HPDE6-E6E7 (cell line): ENCODE results near the gene MRPL18.

Source experiments
- DNase-seq: peaks from one replicate; pipeline ENCODE4 v3.0.0; 2011; ENCODE audit warnings: missing footprints; ENCODE audit errors: extremely low spot score

The MRPL18 gene

GRCh38 chr6:159844737-159845645, 54.7 kb downstream of the MRPL18 start:
- no peak for DNase-seq
